IMR-90 (cell line): ENCODE results near the gene CARD16. TPM values are rescaled to one million over a fixed set of nuclear protein-coding genes. Genes with fewer than 3 reads are reported as not detected.

Experiments used
- ATAC-seq: fragments of 200-7000 bp; cut with Tn5 transposase; 2 replicates; pipeline ENCODE4 v1.9.1; 2020; ENCODE audit warnings: low read depth, mild to moderate bottlenecking, moderate library complexity
- BruUV-seq: library from RNA; stranded (reverse); fragments of 400-500 nt; replicated peaks from 2 replicates; lab custom pipeline; 2021; lab: Mats Ljungman, UMichigan
- CTCF ChIA-PET: fragments of 300-600 bp; formaldehyde crosslinking; extraction: SDS; loops from one replicate; lab custom pipeline; 2021; ENCODE audit warnings: antibody characterized with exemption; lab: Yijun Ruan, JAX
- POLR2A ChIA-PET: fragments of 300-600 bp; sonication (Branson Sonifier 250); formaldehyde crosslinking; loops from one replicate; lab custom pipeline; 2022; ENCODE audit warnings: antibody characterized with exemption; ENCODE audit not compliant: unreplicated experiment; lab: Charles Lee
- DNase-seq: peaks from one replicate; pipeline ENCODE4 v3.0.0; 2013
- H2AFZ ChIP-seq: replicated peaks from 2 replicates; pipeline ENCODE3; 2013; ENCODE audit warnings: low read length, mild to moderate bottlenecking; ENCODE audit not compliant: poor library complexity
- H2AK5ac ChIP-seq: 2 replicates; pipeline ENCODE4 v1.6.1; 2013; ENCODE audit warnings: low read depth, low read length, inconsistent platforms
- H2AK9ac ChIP-seq: replicated peaks from 2 replicates; pipeline ENCODE3; 2013; ENCODE audit warnings: mild to moderate bottlenecking, low read depth, low read length, moderate library complexity; ENCODE audit not compliant: poor library complexity
- H2BK120ac ChIP-seq: 2 replicates; pipeline ENCODE4 v1.6.1; 2013; ENCODE audit warnings: low read depth, low read length, inconsistent platforms
- H2BK15ac ChIP-seq: 3 replicates; pipeline ENCODE4 v1.6.1; 2013; ENCODE audit warnings: low read depth, low read length, inconsistent platforms
- H2BK20ac ChIP-seq: 2 replicates; pipeline ENCODE4 v1.6.1; 2013; ENCODE audit warnings: low read depth, mild to moderate bottlenecking, inconsistent platforms, low read length, moderate library complexity
- H2BK5ac ChIP-seq: 2 replicates; pipeline ENCODE4 v1.6.1; 2013; ENCODE audit warnings: mild to moderate bottlenecking, low read depth, low read length, inconsistent platforms; ENCODE audit not compliant: poor library complexity, severe bottlenecking
- H3K14ac ChIP-seq: replicated peaks from 2 replicates; pipeline ENCODE4 v1.6.1; 2013; ENCODE audit warnings: low read depth, low read length, inconsistent platforms
- H3K18ac ChIP-seq: 2 replicates; pipeline ENCODE4 v1.6.1; 2013; ENCODE audit warnings: low read depth, low read length, control low read depth
- H3K23ac ChIP-seq: 2 replicates; pipeline ENCODE4 v1.6.1; 2013; ENCODE audit warnings: low read depth, low read length, inconsistent platforms
- H3K27ac ChIP-seq: 2 replicates; pipeline ENCODE4 v1.5.1; 2013; ENCODE audit warnings: mild to moderate bottlenecking, control low read depth, low read length; ENCODE audit not compliant: insufficient read depth
- H3K27me3 ChIP-seq: 2 replicates; pipeline ENCODE4 v1.6.1; 2013; ENCODE audit warnings: low read length; ENCODE audit not compliant: control insufficient read depth, insufficient read depth
- H3K36me3 ChIP-seq: 2 replicates; pipeline ENCODE4 v1.6.1; 2013; ENCODE audit warnings: low read length, mixed read lengths; ENCODE audit not compliant: control insufficient read depth, insufficient read depth
- H3K4ac ChIP-seq: 2 replicates; pipeline ENCODE4 v1.6.1; 2013; ENCODE audit warnings: low read depth, low read length, inconsistent platforms
- H3K4me1 ChIP-seq: 2 replicates; pipeline ENCODE4 v1.6.1; 2013; ENCODE audit warnings: low read length, mixed read lengths; ENCODE audit not compliant: control insufficient read depth, insufficient read depth
- H3K4me2 ChIP-seq: 2 replicates; pipeline ENCODE4 v1.6.1; 2013; ENCODE audit warnings: low read depth, mild to moderate bottlenecking, control low read depth, low read length, moderate library complexity
- H3K4me3 ChIP-seq: 2 replicates; pipeline ENCODE4 v1.5.1; 2013; ENCODE audit warnings: low read depth, mild to moderate bottlenecking, control low read depth, low read length, moderate library complexity; ENCODE audit not compliant: insufficient read depth
- H3K56ac ChIP-seq: 2 replicates; pipeline ENCODE4 v1.6.1; 2013; ENCODE audit warnings: low read length, inconsistent platforms; ENCODE audit not compliant: insufficient read depth; ENCODE audit errors: extremely low read depth
- H3K79me1 ChIP-seq, 2 experiments: 2 replicates each; pipeline ENCODE4 v1.6.1; 2013; ENCODE audit warnings: low read length in 2 of 2, inconsistent platforms in 1 of 2, low read depth in 1 of 2
- H3K9ac ChIP-seq: 2 replicates; pipeline ENCODE4 v1.6.1; 2013; ENCODE audit warnings: low read depth, low read length, control low read depth
- H3K9me1 ChIP-seq: 2 replicates; pipeline ENCODE4 v1.6.1; 2013; ENCODE audit warnings: low read length, inconsistent platforms; ENCODE audit not compliant: insufficient read depth
- H3K9me3 ChIP-seq: 2 replicates; pipeline ENCODE4 v1.6.1; 2013; ENCODE audit warnings: low read length; ENCODE audit not compliant: control insufficient read depth, insufficient read depth
- H4K20me1 ChIP-seq: 2 replicates; pipeline ENCODE4 v1.6.1; 2013; ENCODE audit warnings: low read length, inconsistent platforms; ENCODE audit not compliant: insufficient read depth
- H4K5ac ChIP-seq: 2 replicates; pipeline ENCODE4 v1.6.1; 2013; ENCODE audit warnings: mild to moderate bottlenecking, low read depth, low read length, control low read depth
- H4K8ac ChIP-seq, 2 experiments: 2 replicates each; pipeline ENCODE4 v1.6.1; 2013; ENCODE audit warnings: low read depth in 2 of 2, low read length in 2 of 2, control low read depth in 1 of 2, inconsistent platforms in 1 of 2
- H4K91ac ChIP-seq: 2 replicates; pipeline ENCODE4 v1.6.1; 2013; ENCODE audit warnings: low read depth, low read length, inconsistent platforms; ENCODE audit not compliant: insufficient read depth
- BHLHE40 ChIP-seq: fragments of 150-350 bp; IDR thresholded peaks from 2 replicates; pipeline ENCODE4 v1.6.1; 2016; ENCODE audit warnings: mild to moderate bottlenecking, low read depth, low read length
- CEBPB ChIP-seq: IDR thresholded peaks from 2 replicates; pipeline ENCODE4 v1.6.1; 2012; ENCODE audit warnings: low read depth, low read length, improper control_type of control experiment
- CHD1 ChIP-seq: IDR thresholded peaks from 2 replicates; pipeline ENCODE4 v1.6.1; 2012; ENCODE audit warnings: low read depth, low read length, improper control_type of control experiment
- FOS ChIP-seq: fragments of 150-350 bp; IDR thresholded peaks from 2 replicates; pipeline ENCODE4 v1.6.1; 2016; ENCODE audit warnings: low read depth, low read length
- MAFK ChIP-seq: IDR thresholded peaks from 2 replicates; pipeline ENCODE4 v1.6.1; 2012; ENCODE audit warnings: low read depth, low read length, improper control_type of control experiment
- MAZ ChIP-seq: IDR thresholded peaks from 2 replicates; pipeline ENCODE4 v1.6.1; 2012; ENCODE audit warnings: low read depth, mild to moderate bottlenecking, low read length, improper control_type of control experiment, moderate library complexity, borderline replicate concordance
- MXI1 ChIP-seq: IDR thresholded peaks from 2 replicates; pipeline ENCODE4 v1.6.1; 2012; ENCODE audit warnings: low read depth, mild to moderate bottlenecking, low read length, moderate library complexity, borderline replicate concordance
- NFE2L2 ChIP-seq: fragments of 150-350 bp; IDR thresholded peaks from 2 replicates; pipeline ENCODE4 v1.6.1; 2016; ENCODE audit warnings: low read depth, mild to moderate bottlenecking, low read length
- POLR2A ChIP-seq: IDR thresholded peaks from 2 replicates; pipeline ENCODE4 v1.6.1; 2012; ENCODE audit warnings: mild to moderate bottlenecking, low read depth, low read length
- RAD21 ChIP-seq: IDR thresholded peaks from 2 replicates; pipeline ENCODE4 v1.6.1; 2012; ENCODE audit warnings: low read length, improper control_type of control experiment
- RCOR1 ChIP-seq: IDR thresholded peaks from 2 replicates; pipeline ENCODE4 v1.6.1; 2012; ENCODE audit warnings: mild to moderate bottlenecking, low read length, improper control_type of control experiment; ENCODE audit not compliant: insufficient replicate concordance
- RFX5 ChIP-seq: IDR thresholded peaks from 2 replicates; pipeline ENCODE4 v1.8.0; 2012; ENCODE audit warnings: low read depth, mild to moderate bottlenecking, low read length, moderate library complexity
- SMC3 ChIP-seq: fragments of 150-350 bp; IDR thresholded peaks from 2 replicates; pipeline ENCODE4 v1.6.1; 2016; ENCODE audit warnings: low read depth, mild to moderate bottlenecking, antibody characterized with exemption, low read length, moderate library complexity
- WGBS, 2 experiments: methylation state at CpG; one replicate each; pipeline versions ENCODE4 v1.1.5 to v1.1.7; 2013; ENCODE audit warnings: missing lambda C conversion rate in 2 of 2; ENCODE audit not compliant: insufficient read length in 1 of 2; ENCODE audit errors: extremely low coverage in 2 of 2; 5-methylcytosine and 5-hydroxymethylcytosine counted together
- dilution Hi-C: fragments of 300-500 bp; cut with HindIII; formaldehyde crosslinking; loops from one replicate; pipeline ENCODE4 v1.14.3; 2018; ENCODE audit warnings: low sequenced_read_pairs; ENCODE audit not compliant: unreplicated experiment
- in situ Hi-C: fragments of 300-500 bp; cut with MboI; formaldehyde crosslinking; loops from 3 replicates; pipeline ENCODE4 v1.14.3; 2019; ENCODE audit warnings: low sequenced_read_pairs, inconsistent platforms, mixed read lengths
- intact Hi-C: fragments of 100-400 bp; cut with micrococcal nuclease; formaldehyde crosslinking; loops from 2 replicates; pipeline ENCODE4 v1.10.0; 2022
- polyA plus RNA-seq, 3 experiments: library from polyadenylated mRNA; depleted of rRNA; stranded (reverse); fragments of >200 nt; gene quantifications; 2 replicates each; pipeline ENCODE4 v1.2.3, GENCODE V29; 2012; ENCODE audit warnings: low replicate concordance in 1 of 3
- total RNA-seq: library from RNA; depleted of rRNA; stranded (reverse); fragments of >200 nt; gene quantifications from 2 replicates; pipeline ENCODE4 v1.2.3, GENCODE V29; 2012
- TF ChIP-seq, protein P1 (sequence below): fragments of 150-350 bp; IDR thresholded peaks from 2 replicates; pipeline ENCODE4 v1.6.1; 2016; ENCODE audit warnings: low read depth, mild to moderate bottlenecking, low read length, moderate library complexity, borderline replicate concordance
- TF ChIP-seq, protein P2 (sequence below): conservative IDR thresholded peaks from 2 replicates; pipeline ENCODE4 v1.5.1; 2012; ENCODE audit warnings: mild to moderate bottlenecking, low read depth, low read length, improper control_type of control experiment
- TF ChIP-seq, protein P3 (sequence below): fragments of 150-350 bp; IDR thresholded peaks from 2 replicates; pipeline ENCODE4 v1.6.1; 2017; ENCODE audit warnings: mild to moderate bottlenecking, antibody characterized with exemption, low read length, low read depth

The CARD16 gene
- total and polyA plus RNA-seq, 2 of the 4 experiments (the other 2 are of a cell fraction) = 7.9 to 29.2 TPM

DNA sequence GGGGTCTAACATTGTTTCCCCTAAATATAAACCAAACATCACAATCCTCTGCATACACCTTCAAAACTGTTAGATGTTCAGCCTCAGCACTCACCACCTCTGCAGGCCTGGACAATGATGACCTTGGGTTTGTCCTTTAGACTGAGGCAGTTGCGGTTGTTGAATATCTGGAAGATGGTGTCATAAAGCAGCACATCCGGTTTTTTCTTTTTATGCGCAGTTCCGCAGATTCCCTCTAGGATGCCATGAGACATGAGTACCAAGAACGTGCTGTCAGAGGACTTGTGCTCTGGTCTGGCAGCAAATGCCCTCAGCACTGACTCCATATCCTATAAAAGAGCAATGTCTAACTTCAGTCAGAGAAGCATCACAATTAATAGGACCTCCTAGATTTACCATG is 45.0 kb downstream of the CARD16 start:
- Histone ChIP-seq H4K5ac (no peak overlapping the region), H3K9me3 (no peaks in the 10 kb centered on the region), H3K4me2 (no peak overlapping the region), H3K14ac (no peak overlapping the region), H3K27ac (no peak overlapping the region), H2BK5ac (no peak overlapping the region), H3K4me1 (peaks cover 1% of the 10 kb centered on the region; the same call in 1 of the 2 replicates), H3K36me3 (no peaks in the 10 kb centered on the region), H2BK120ac (no peak overlapping the region), H3K4me3 (no peak overlapping the region), H3K23ac (no peak overlapping the region), H2AFZ (no peak overlapping the region), H3K27me3 (no peaks in the 10 kb centered on the region), H4K20me1 (no peaks in the 10 kb centered on the region), H3K56ac (no peak overlapping the region), H2BK20ac (0 out of 2 replicates have a peak overlapping the region, but pooled peaks have one; percentile 31), H2BK15ac (no peak overlapping the region), H2AK5ac (no peak overlapping the region), H3K79me1 (no peaks in the 10 kb centered on the region), H3K4ac (no peak overlapping the region), H4K8ac (no peak overlapping the region), H4K91ac (no peak overlapping the region), H3K18ac (no peak overlapping the region), H3K9ac (no peak overlapping the region), H3K9me1 (no peaks in the 10 kb centered on the region), H2AK9ac (no peak overlapping the region)
- POLR2A ChIA-PET = no interaction called here
- CTCF ChIA-PET = no interaction called here
- in situ Hi-C loops = no loop called here
- dilution Hi-C loops = no loop called here
- 93% methylated on average over 3 of the region's 5 CpGs; no CpG with 5 or more reads in 1 of the 2 experiments for WGBS, 2 experiments
- intact Hi-C loops = no loop called here
- no peak for TF ChIP-seq NFE2L2
- no peak for TF ChIP-seq CEBPB
- no peak for TF ChIP-seq FOS
- no peak for TF ChIP-seq CHD1
- TF ChIP-seq, protein P1, sequence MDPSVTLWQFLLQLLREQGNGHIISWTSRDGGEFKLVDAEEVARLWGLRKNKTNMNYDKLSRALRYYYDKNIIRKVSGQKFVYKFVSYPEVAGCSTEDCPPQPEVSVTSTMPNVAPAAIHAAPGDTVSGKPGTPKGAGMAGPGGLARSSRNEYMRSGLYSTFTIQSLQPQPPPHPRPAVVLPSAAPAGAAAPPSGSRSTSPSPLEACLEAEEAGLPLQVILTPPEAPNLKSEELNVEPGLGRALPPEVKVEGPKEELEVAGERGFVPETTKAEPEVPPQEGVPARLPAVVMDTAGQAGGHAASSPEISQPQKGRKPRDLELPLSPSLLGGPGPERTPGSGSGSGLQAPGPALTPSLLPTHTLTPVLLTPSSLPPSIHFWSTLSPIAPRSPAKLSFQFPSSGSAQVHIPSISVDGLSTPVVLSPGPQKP = no peak
- TF ChIP-seq RCOR1 = no peak
- no peak for TF ChIP-seq MAZ
- TF ChIP-seq RAD21 = no peak
- no peak for TF ChIP-seq RFX5
- TF ChIP-seq MAFK = no peak
- TF ChIP-seq BHLHE40 = no peak
- no peak for TF ChIP-seq MXI1
- no peak for TF ChIP-seq POLR2A
- TF ChIP-seq, protein P2, sequence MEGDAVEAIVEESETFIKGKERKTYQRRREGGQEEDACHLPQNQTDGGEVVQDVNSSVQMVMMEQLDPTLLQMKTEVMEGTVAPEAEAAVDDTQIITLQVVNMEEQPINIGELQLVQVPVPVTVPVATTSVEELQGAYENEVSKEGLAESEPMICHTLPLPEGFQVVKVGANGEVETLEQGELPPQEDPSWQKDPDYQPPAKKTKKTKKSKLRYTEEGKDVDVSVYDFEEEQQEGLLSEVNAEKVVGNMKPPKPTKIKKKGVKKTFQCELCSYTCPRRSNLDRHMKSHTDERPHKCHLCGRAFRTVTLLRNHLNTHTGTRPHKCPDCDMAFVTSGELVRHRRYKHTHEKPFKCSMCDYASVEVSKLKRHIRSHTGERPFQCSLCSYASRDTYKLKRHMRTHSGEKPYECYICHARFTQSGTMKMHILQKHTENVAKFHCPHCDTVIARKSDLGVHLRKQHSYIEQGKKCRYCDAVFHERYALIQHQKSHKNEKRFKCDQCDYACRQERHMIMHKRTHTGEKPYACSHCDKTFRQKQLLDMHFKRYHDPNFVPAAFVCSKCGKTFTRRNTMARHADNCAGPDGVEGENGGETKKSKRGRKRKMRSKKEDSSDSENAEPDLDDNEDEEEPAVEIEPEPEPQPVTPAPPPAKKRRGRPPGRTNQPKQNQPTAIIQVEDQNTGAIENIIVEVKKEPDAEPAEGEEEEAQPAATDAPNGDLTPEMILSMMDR = no peak
- TF ChIP-seq, protein P3, sequence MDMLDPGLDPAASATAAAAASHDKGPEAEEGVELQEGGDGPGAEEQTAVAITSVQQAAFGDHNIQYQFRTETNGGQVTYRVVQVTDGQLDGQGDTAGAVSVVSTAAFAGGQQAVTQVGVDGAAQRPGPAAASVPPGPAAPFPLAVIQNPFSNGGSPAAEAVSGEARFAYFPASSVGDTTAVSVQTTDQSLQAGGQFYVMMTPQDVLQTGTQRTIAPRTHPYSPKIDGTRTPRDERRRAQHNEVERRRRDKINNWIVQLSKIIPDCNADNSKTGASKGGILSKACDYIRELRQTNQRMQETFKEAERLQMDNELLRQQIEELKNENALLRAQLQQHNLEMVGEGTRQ = no peak
- TF ChIP-seq SMC3 = no peak
- ATAC-seq = no peak
- no peak for DNase-seq
- no TSS peak for BruUV-seq
